IMR-90 (cell line): Measurements from ENCODE around the gene PRODH.
"Not testable (repeated sequence)": the region's sequence is repeated elsewhere in the genome, so short reads cannot be mapped to it uniquely, and the experiment has no call there.

Experiments
- CEBPB ChIP-seq: IDR thresholded peaks from 2 replicates; pipeline ENCODE4 v1.6.1; 2012; ENCODE audit warnings: low read depth, low read length, improper control_type of control experiment
- CHD1 ChIP-seq: IDR thresholded peaks from 2 replicates; pipeline ENCODE4 v1.6.1; 2012; ENCODE audit warnings: low read depth, low read length, improper control_type of control experiment
- ELK1 ChIP-seq: fragments of 150-350 bp; IDR thresholded peaks from 2 replicates; pipeline ENCODE4 v1.6.1; 2016; ENCODE audit warnings: low read depth, mild to moderate bottlenecking, low read length, moderate library complexity, borderline replicate concordance
- MAFK ChIP-seq: IDR thresholded peaks from 2 replicates; pipeline ENCODE4 v1.6.1; 2012; ENCODE audit warnings: low read depth, low read length, improper control_type of control experiment
- MAZ ChIP-seq: IDR thresholded peaks from 2 replicates; pipeline ENCODE4 v1.6.1; 2012; ENCODE audit warnings: low read depth, mild to moderate bottlenecking, low read length, improper control_type of control experiment, moderate library complexity, borderline replicate concordance
- MXI1 ChIP-seq: IDR thresholded peaks from 2 replicates; pipeline ENCODE4 v1.6.1; 2012; ENCODE audit warnings: low read depth, mild to moderate bottlenecking, low read length, moderate library complexity, borderline replicate concordance
- POLR2A ChIP-seq: IDR thresholded peaks from 2 replicates; pipeline ENCODE4 v1.6.1; 2012; ENCODE audit warnings: mild to moderate bottlenecking, low read depth, low read length
- RAD21 ChIP-seq: IDR thresholded peaks from 2 replicates; pipeline ENCODE4 v1.6.1; 2012; ENCODE audit warnings: low read length, improper control_type of control experiment
- RCOR1 ChIP-seq: IDR thresholded peaks from 2 replicates; pipeline ENCODE4 v1.6.1; 2012; ENCODE audit warnings: mild to moderate bottlenecking, low read length, improper control_type of control experiment; ENCODE audit not compliant: insufficient replicate concordance
- RFX5 ChIP-seq: IDR thresholded peaks from 2 replicates; pipeline ENCODE4 v1.8.0; 2012; ENCODE audit warnings: low read depth, mild to moderate bottlenecking, low read length, moderate library complexity
- SMC3 ChIP-seq: fragments of 150-350 bp; IDR thresholded peaks from 2 replicates; pipeline ENCODE4 v1.6.1; 2016; ENCODE audit warnings: low read depth, mild to moderate bottlenecking, antibody characterized with exemption, low read length, moderate library complexity
- USF2 ChIP-seq: fragments of 150-350 bp; IDR thresholded peaks from 2 replicates; pipeline ENCODE4 v1.6.1; 2017; ENCODE audit warnings: mild to moderate bottlenecking, antibody characterized with exemption, low read length, low read depth
- TF ChIP-seq, protein P1 (sequence below): conservative IDR thresholded peaks from 2 replicates; pipeline ENCODE4 v1.5.1; 2012; ENCODE audit warnings: mild to moderate bottlenecking, low read depth, low read length, improper control_type of control experiment

DNA sequence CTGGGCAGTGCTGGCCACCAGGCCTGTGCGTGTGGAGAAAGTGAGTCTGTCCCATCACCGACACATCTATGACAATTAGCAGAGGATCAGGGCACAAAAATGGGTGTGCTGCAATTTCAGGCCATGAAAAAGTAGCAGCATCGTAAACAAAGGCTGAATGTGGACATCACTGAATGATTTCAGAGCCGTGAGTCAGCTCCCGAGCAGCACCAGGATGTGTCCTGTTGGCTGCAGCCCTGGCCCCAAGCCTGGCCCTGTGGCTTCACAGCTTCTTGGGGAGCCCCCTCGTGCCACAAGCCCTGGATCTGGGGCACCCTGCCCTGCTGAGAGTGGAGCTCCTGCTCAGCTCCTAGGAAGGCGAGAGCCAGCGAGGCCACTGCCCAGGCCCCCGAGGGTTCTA, 20.5 kb downstream of the PRODH start:
- TF ChIP-seq POLR2A, RAD21, RFX5, SMC3, ELK1, USF2, MXI1, RCOR1, CEBPB, MAFK, MAZ, CHD1: not testable (repeated sequence)
- TF ChIP-seq, protein P1, sequence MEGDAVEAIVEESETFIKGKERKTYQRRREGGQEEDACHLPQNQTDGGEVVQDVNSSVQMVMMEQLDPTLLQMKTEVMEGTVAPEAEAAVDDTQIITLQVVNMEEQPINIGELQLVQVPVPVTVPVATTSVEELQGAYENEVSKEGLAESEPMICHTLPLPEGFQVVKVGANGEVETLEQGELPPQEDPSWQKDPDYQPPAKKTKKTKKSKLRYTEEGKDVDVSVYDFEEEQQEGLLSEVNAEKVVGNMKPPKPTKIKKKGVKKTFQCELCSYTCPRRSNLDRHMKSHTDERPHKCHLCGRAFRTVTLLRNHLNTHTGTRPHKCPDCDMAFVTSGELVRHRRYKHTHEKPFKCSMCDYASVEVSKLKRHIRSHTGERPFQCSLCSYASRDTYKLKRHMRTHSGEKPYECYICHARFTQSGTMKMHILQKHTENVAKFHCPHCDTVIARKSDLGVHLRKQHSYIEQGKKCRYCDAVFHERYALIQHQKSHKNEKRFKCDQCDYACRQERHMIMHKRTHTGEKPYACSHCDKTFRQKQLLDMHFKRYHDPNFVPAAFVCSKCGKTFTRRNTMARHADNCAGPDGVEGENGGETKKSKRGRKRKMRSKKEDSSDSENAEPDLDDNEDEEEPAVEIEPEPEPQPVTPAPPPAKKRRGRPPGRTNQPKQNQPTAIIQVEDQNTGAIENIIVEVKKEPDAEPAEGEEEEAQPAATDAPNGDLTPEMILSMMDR, result not testable (repeated sequence)
